ENCODE measurements around the gene STARD13. TPM values are rescaled to one million over a fixed set of nuclear protein-coding genes. Genes with fewer than 3 reads are reported as not detected.

Gene STARD13
- total RNA-seq, 4 donors from 2014 or later = 36.8 to 65.6 (median 46.0) TPM

DNA sequence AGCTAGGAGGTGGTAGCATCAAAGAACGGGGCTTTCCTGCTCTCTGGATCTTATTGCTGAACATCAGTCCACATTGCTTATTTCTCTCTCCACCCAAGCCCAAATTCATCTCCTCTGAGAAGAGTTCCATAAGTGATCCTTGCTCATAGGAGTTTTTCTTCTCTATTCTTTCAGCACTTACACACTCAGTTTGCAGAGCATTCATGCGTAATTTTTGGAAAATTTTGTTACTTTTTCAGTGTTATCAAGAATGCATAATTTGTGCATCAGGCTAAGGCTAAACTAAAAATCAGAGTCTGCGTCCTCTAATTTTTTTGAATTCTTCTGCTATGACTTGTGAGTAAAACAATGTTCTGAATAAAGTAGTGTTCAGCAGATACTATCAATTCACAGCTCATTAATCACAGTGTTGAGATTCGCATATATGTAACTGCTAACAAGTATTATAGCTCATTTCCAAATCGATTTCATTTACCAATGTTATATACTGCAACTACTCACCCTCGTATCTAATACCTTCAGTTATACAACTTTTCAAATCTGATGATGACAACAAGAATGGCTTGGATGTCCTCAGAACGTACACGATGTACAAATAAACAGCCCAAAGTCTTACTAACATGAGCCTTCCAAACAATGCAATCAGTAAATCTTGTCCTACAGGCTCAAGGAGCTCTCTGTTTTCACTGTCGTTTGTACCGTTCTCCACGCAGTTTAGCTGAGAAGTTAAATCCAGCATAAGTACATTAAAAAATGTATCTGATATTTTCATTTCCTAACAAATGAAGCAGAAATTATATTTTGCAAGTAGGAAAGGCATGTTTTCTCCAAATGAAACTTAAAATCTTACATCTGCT is 36.4 kb upstream of the STARD13 start:
- Histone ChIP-seq H3K9me3 (no peaks in the 10 kb centered on the region), H3K4me3 (peak overlapping the region in 1 of 2 donors; percentile 20), H3K27me3 (no peaks in the 10 kb centered on the region), H3K27ac (peak overlapping the region; percentile 78 to 90), H3K4me1 (peaks cover 0 to 5% of the 10 kb centered on the region in 2 donors), H3K36me3 (no peaks in the 10 kb centered on the region)
- TF ChIP-seq POLR2A (IDR thresholded peaks at IDR 0.05) = no peak
- peak in 1 of 4 experiments; percentile 5 for TF ChIP-seq CTCF (IDR thresholded peaks at IDR 0.05)
- DNase-seq = no peak
- intact Hi-C loops (cut with DNase I; ENCODE audit: low total_unique reads) = no loop called here

DNA sequence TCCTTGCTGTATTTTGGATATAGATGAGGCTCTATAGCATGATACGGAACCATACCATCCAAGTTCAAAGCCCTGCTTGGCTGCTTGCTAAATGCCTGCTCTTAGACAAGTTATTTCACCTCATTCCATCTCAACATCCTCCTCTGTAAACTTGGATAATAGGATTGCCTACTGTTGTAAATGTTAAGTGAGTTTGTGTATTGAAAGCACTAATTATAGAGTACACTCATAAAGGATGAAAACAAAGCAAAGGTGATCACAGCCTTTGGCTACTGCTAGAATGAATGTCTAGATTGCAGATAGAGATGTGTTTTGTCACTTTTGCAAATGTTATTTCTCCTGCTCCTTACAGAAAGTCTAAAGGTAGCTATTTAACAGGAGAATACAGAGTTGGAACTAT is 34.3 kb upstream of the STARD13 start:
- H3K4me3 ChIP-seq = no peak overlapping the region
- no peaks in the 10 kb centered on the region for H3K27me3 ChIP-seq
- no peaks in the 10 kb centered on the region for H3K9me3 ChIP-seq
- H3K27ac ChIP-seq = peak overlapping the region; percentile 1 to 17
- TF ChIP-seq CTCF (IDR thresholded peaks at IDR 0.05) (no peak), POLR2A (IDR thresholded peaks at IDR 0.05) (no peak)
- no peaks in the 10 kb centered on the region for H3K36me3 ChIP-seq
- no peak for DNase-seq
- H3K4me1 ChIP-seq = peaks cover 0 to 5% of the 10 kb centered on the region in 2 donors
- intact Hi-C loops (cut with DNase I; ENCODE audit: low total_unique reads) = no loop called here

DNA sequence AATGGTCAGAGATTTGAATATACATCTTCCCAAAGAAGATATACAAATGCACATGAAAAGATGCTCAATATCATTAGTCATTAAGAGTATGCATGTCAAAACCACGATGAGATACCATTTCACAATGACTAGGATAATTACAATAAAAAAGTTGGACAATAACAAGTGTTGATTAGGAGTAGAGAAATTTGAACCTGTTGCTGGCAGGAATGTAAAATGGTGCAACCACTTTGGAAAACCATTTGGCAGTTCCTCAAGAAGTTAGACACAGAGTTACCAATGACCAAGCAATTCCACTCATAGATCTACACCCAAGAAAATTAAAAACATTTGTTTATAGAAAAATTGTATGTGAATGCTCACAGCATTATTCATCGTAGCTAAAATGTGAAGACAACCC is 33.2 kb upstream of the STARD13 start:
- Histone ChIP-seq H3K36me3 (no peaks in the 10 kb centered on the region), H3K27ac (no peak overlapping the region), H3K4me3 (no peak overlapping the region), H3K27me3 (no peaks in the 10 kb centered on the region), H3K4me1 (peaks cover 0 to 5% of the 10 kb centered on the region in 2 donors), H3K9me3 (no peaks in the 10 kb centered on the region)
- no peak for TF ChIP-seq POLR2A (IDR thresholded peaks at IDR 0.05)
- no peak for TF ChIP-seq CTCF (IDR thresholded peaks at IDR 0.05)
- DNase-seq = no peak
- intact Hi-C loops (cut with DNase I; ENCODE audit: low total_unique reads) = no loop called here

DNA sequence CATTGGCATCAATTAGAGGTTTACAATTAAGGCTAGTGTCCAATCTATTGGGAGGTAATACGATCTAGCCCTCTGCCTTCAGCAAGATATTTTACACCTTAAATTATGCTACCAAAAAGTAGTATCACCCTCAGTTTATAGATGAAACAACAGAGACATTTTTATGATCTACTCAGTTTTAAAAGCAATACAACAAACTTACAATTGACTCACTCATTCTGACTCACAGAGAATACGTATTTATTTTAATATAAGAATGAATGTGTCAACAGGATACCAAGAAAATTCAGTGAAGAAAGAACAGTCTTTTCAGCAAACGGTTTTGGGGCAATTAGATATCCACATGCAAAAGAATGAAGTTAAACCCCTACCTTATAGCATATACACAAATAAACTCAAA is 32.5 kb upstream of the STARD13 start:
- no peak for TF ChIP-seq POLR2A (IDR thresholded peaks at IDR 0.05)
- no peak for TF ChIP-seq CTCF (IDR thresholded peaks at IDR 0.05)
- no peak overlapping the region for H3K4me3 ChIP-seq
- H3K9me3 ChIP-seq = no peaks in the 10 kb centered on the region
- no peaks in the 10 kb centered on the region for H3K27me3 ChIP-seq
- no peak for DNase-seq
- H3K36me3 ChIP-seq = no peaks in the 10 kb centered on the region
- no peak overlapping the region for H3K27ac ChIP-seq
- intact Hi-C loops (cut with DNase I; ENCODE audit: low total_unique reads) = no loop called here
- H3K4me1 ChIP-seq = peaks cover 0 to 3% of the 10 kb centered on the region in 2 donors

GRCh38 chr13:33316890-33317289 is 31.3 kb upstream of the STARD13 start:
- H3K4me1 ChIP-seq = no peaks in the 10 kb centered on the region
- DNase-seq = no peak
- no peaks in the 10 kb centered on the region for H3K27me3 ChIP-seq
- TF ChIP-seq CTCF (IDR thresholded peaks at IDR 0.05) (no peak), POLR2A (IDR thresholded peaks at IDR 0.05) (no peak)
- H3K9me3 ChIP-seq = no peaks in the 10 kb centered on the region
- intact Hi-C loops (cut with DNase I; ENCODE audit: low total_unique reads) = no loop called here
- H3K36me3 ChIP-seq = no peaks in the 10 kb centered on the region
- H3K27ac ChIP-seq = no peak overlapping the region
- H3K4me3 ChIP-seq = no peak overlapping the region
